GM18870 (cell line): ENCODE data around the gene TUBA1A.
"Not testable (repeated sequence)": the region's sequence is repeated elsewhere in the genome, so short reads cannot be mapped to it uniquely, and the experiment has no call there.

Experiments
- ATAC-seq: cut with Tn5 transposase; IDR thresholded peaks from one replicate; pipeline ENCODE4 v1.9.1; 2021; ENCODE audit warnings: moderate library complexity; ENCODE audit not compliant: unreplicated experiment

TUBA1A gene

DNA sequence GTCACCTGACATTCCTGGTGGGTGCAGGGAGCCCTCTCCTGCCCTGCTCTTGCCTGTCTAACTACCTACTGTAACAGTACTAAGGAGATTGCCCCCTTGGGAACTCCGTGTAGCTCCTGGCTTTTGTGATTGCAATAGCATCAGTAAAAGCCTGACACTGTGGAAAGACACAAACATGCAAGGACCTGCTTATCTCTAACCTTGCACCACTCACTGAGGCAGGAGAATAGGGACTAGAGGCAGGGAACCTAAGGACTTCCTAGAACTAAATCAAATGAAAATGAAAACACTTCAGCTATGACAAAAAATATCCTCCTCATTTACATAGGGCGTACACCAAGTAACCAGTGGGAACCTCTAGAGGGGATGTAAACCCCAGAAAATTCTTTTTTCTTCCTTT lies 28.5 kb downstream of the TUBA1A start:
- no peak for ATAC-seq

DNA sequence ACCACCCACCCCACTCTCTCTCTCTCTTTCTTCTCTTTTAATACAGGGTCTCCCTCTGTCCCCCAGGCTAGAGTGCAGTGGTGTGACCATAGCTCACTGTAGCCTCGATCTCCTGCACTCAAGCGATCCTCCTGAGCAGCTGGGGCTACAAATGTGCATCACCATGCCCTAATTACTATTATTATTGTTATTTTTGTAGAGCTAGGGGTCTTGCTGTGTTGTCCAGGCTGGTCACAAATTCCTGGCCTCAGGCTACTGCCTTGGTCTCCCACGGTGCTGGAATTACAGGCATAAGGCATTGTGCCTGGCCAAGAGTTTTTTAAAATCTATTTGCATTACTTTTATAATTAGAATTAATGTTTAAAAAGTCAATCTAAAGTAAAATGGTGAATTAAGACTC lies 34.7 kb downstream of the TUBA1A start:
- ATAC-seq = no peak

DNA sequence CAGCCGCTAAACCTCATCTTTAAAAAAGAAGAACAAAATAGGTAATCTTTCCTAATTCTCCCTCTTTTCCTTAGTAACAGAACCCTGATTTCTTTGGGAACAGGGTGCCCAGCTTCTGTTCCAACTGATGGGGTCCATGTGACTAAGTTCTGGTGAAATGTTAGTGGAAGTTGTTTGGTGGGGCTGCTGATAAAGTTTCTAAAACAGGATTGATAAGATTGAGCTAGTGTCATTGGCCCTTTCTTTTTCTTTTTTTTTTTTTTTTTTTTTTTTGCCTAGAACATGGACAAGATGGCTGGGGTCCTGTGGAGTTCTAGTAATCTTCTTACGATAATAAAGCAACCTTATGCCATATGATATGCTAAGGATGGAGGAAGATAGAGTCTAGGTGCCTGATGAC lies 41.5 kb downstream of the TUBA1A start:
- no peak for ATAC-seq

DNA sequence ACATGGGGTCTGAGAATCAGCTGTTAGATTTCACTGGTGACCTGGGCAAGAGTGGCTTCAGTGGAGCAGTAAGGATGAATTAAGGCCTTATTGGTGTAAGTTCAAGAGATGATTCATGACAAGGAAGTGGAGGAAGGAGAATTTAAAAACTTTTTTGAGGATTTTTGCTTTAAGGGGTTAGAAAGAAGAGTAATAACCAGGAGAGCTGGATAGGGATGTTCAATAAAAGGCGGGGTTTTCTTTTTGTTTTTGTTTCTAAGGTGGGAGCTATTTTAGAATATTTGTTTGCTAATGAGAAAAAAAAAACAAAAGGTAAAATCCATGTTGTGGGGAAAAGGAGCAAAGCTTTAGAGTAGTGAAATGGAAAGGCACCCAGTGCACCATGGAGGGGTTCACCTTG lies 42.5 kb downstream of the TUBA1A start:
- no peak for ATAC-seq

DNA sequence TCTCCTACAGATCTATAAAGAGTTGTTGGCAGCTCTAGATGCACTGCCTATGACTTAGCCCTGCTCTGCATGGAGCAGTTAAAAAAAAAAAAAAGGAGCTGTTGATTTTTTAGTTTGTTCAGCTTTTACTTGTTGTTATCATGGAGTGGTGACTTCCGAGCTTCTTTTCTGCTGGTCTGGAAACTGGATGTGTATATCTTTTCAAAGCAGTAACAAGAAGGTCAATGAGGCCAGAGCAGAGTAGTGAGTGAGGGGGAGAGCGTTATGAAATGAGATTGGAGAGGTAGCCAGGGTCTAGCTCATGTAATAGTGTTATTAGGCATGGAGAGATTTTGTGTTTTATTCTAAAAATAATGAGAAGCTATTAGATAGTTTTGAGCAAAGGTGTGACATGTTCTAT lies 44.5 kb downstream of the TUBA1A start:
- ATAC-seq = no peak

DNA sequence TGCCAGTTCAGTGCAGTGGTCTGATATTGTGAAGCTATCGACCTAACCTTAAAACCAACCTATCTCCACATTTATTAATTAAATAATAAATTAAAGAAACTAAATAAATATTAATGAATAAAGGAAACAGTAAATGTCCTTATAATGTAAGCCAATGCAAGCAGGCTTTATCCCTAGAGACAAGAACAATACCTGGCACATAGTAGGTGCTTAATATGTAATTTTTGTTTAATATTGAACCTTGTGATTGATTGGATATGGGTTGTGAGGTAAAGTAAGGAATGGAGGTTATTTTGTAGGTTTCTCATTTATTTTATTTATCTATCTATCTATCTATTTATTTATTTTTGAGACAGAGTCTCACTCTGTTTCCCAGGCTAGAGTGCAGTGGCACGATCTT lies 49.9 kb downstream of the TUBA1A start:
- no peak for ATAC-seq

DNA sequence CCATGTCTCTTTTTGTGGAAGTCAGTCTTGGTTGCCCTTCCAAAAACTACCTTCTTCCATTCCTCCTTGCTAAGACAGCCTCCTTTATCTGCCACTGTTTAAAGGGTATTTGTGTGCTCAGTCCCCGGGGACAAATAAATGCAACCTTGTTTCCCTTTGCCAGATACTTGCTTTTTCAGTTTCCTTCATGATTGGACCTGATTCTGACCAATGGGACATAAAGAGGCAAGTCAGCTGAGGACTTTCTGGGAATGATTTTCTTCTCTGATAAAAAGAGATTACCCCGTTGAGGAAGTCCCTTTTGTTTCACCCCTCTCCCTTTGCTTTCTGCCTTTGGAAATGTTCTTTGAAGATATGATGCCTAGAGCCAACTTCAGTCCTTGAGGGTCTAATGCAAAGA lies 50.3 kb downstream of the TUBA1A start:
- ATAC-seq = no peak

DNA sequence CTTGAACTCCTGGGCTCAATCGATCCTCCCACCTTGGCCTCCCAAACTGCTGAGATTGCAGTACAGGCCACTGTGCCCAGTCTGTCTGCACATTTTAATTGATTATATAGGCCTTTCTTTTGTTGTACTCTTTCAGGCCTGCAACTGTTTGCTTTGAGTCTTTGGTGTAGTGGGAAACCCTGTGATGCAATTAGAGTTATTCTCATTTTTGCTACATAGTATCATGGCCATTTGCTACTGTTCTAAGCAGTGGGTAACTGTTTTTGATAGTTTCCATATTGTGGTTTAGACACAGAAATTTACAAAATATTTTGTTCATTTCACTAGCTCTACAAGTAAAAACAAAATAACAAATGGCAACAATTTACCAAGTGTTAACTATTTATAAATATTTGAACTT lies 51.4 kb downstream of the TUBA1A start:
- ATAC-seq = no peak

DNA sequence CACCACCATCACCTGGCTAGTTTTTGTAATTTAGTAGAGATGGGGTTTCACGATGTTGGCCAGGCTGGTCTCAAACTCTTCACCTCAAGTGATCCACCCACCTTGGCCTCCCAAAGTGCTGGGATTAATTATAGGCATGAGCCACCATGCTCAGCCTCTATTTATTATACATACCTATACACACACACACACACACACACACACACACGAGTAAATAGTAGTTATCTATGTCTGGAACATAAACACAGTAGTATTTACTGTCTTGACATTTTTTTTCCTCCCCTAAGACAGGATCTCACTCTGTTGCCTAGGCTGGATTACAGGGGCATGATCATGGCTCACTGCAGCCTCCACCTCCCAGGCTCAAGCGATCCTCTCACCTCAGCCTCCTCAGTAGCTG lies 51.9 kb downstream of the TUBA1A start:
- not testable (repeated sequence) for ATAC-seq
